HepG2 (cell line): ENCODE data around the gene HARBI1.

ENCODE experiments used
- MEIS1 ChIP-seq: sonication (generic); formaldehyde crosslinking; IDR thresholded peaks from 2 replicates; pipeline ENCODE4 v1.9.0; 2021; ENCODE audit warnings: mild to moderate bottlenecking, missing genetic modification reagents, moderate library complexity, borderline replicate concordance
- NR2F6 ChIP-seq, 2 experiments: IDR thresholded peaks; 2 replicates each; pipeline ENCODE4 v1.6.1; 2016; ENCODE audit warnings: antibody characterized with exemption in 1 of 2, mild to moderate bottlenecking in 1 of 2
- PHF20 ChIP-seq: sonication (generic); formaldehyde crosslinking; IDR thresholded peaks from 2 replicates; pipeline ENCODE4 v1.5.0; 2020; ENCODE audit warnings: mild to moderate bottlenecking, missing genetic modification reagents
- RORA ChIP-seq: sonication (generic); formaldehyde crosslinking; IDR thresholded peaks from 2 replicates; pipeline ENCODE4 v1.5.0; 2020; ENCODE audit warnings: mild to moderate bottlenecking, missing genetic modification reagents, moderate library complexity
- SMAD3 ChIP-seq: sonication (generic); formaldehyde crosslinking; IDR thresholded peaks from 2 replicates; pipeline ENCODE4 v1.4.0; 2020; ENCODE audit warnings: missing genetic modification reagents
- SRF ChIP-seq: IDR thresholded peaks from 2 replicates; pipeline ENCODE4 v1.6.1; 2011; ENCODE audit warnings: mild to moderate bottlenecking, low read depth, low read length, moderate library complexity
- TF ChIP-seq, protein P1 (sequence below): sonication (generic); formaldehyde crosslinking; IDR thresholded peaks from 2 replicates; pipeline ENCODE4 v1.5.0; 2020; ENCODE audit warnings: mild to moderate bottlenecking, missing genetic modification reagents, moderate library complexity
- TF ChIP-seq, protein P2 (sequence below): IDR thresholded peaks from 2 replicates; pipeline ENCODE4 v1.6.1; 2016; ENCODE audit warnings: low read depth, borderline replicate concordance
- TF ChIP-seq, protein P3 (sequence below): sonication (generic); formaldehyde crosslinking; IDR thresholded peaks from 2 replicates; pipeline ENCODE4 v1.4.0; 2020; ENCODE audit warnings: missing genetic modification reagents

DNA sequence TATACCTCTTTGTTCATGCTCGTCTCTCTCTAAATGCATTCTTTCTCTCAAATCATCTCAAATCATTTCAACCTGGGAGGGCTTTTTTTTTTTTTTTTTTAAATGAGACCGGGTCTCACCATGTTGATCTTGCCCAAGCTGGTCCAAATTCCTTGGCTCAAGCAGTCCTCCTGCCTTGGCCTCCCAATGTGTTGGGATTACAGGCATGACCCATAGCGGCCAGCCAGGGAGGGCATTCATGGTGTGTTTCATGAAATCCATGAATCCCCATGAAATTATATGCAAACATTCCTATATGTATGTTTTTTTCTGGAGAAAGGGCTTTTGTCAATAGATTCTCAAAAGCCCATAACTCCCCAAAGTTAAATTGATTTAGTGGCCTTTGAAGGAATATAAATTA lies 26.5 kb upstream of the HARBI1 start:
- TF ChIP-seq SRF (no peak), RORA (no peak), MEIS1 (CRISPR knock-in tag) (no peak), PHF20 (CRISPR knock-in tag) (no peak), SMAD3 (CRISPR knock-in tag) (no peak), NR2F6 (IDR thresholded peaks at IDR 0.05) (no peak), NR2F6 (CRISPR knock-in tag; IDR thresholded peaks at IDR 0.05) (no peak)
- TF ChIP-seq, protein P1, sequence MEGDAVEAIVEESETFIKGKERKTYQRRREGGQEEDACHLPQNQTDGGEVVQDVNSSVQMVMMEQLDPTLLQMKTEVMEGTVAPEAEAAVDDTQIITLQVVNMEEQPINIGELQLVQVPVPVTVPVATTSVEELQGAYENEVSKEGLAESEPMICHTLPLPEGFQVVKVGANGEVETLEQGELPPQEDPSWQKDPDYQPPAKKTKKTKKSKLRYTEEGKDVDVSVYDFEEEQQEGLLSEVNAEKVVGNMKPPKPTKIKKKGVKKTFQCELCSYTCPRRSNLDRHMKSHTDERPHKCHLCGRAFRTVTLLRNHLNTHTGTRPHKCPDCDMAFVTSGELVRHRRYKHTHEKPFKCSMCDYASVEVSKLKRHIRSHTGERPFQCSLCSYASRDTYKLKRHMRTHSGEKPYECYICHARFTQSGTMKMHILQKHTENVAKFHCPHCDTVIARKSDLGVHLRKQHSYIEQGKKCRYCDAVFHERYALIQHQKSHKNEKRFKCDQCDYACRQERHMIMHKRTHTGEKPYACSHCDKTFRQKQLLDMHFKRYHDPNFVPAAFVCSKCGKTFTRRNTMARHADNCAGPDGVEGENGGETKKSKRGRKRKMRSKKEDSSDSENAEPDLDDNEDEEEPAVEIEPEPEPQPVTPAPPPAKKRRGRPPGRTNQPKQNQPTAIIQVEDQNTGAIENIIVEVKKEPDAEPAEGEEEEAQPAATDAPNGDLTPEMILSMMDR (CRISPR knock-in tag), result no peak
- TF ChIP-seq, protein P2, sequence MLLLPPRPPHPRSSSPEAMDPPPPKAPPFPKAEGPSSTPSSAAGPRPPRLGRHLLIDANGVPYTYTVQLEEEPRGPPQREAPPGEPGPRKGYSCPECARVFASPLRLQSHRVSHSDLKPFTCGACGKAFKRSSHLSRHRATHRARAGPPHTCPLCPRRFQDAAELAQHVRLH, result no peak
- TF ChIP-seq, protein P3, sequence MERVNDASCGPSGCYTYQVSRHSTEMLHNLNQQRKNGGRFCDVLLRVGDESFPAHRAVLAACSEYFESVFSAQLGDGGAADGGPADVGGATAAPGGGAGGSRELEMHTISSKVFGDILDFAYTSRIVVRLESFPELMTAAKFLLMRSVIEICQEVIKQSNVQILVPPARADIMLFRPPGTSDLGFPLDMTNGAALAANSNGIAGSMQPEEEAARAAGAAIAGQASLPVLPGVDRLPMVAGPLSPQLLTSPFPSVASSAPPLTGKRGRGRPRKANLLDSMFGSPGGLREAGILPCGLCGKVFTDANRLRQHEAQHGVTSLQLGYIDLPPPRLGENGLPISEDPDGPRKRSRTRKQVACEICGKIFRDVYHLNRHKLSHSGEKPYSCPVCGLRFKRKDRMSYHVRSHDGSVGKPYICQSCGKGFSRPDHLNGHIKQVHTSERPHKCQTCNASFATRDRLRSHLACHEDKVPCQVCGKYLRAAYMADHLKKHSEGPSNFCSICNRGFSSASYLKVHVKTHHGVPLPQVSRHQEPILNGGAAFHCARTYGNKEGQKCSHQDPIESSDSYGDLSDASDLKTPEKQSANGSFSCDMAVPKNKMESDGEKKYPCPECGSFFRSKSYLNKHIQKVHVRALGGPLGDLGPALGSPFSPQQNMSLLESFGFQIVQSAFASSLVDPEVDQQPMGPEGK (CRISPR knock-in tag), result no peak
